HG03066 (cell line): ENCODE results near the gene TOB1.

Source experiments
- ATAC-seq: cut with Tn5 transposase; IDR thresholded peaks from one replicate; pipeline ENCODE4 v1.9.1; 2021; ENCODE audit warnings: low read depth; ENCODE audit not compliant: unreplicated experiment

Gene TOB1

GRCh38 chr17:50866261-50866949, at the start of gene TOB1:
TSS of gene TOB1 (minus strand) at chr17:50866354. CDS start at chr17:50864017, 2,337 bp downstream.
- peak; percentile 69 for ATAC-seq

GRCh38 chr17:50914505-50915063, 48.4 kb upstream of the TOB1 start:
- no peak for ATAC-seq

- ATAC-seq = no peak
These were observed 47.0 kb upstream of the TOB1 start for GRCh38 chr17:50913120-50913519.

GRCh38 chr17:50911890-50912289, 45.7 kb upstream of the TOB1 start:
- no peak for ATAC-seq

GRCh38 chr17:50911450-50911849, 45.3 kb upstream of the TOB1 start:
- ATAC-seq = no peak

- ATAC-seq = no peak
These were observed 43.8 kb upstream of the TOB1 start for GRCh38 chr17:50909765-50910605.

GRCh38 chr17:50908860-50909764, 43.0 kb upstream of the TOB1 start:
- ATAC-seq = no peak

- ATAC-seq = no peak
These were observed 42.1 kb upstream of the TOB1 start for GRCh38 chr17:50908140-50908859.

GRCh38 chr17:50906443-50906842, 40.3 kb upstream of the TOB1 start:
- no peak for ATAC-seq

GRCh38 chr17:50905460-50905803, 39.3 kb upstream of the TOB1 start:
- no peak for ATAC-seq

- ATAC-seq = no peak
These were observed 38.6 kb upstream of the TOB1 start for GRCh38 chr17:50904518-50905459.

- ATAC-seq = no peak
These were observed 37.7 kb upstream of the TOB1 start for GRCh38 chr17:50903604-50904517.

- no peak for ATAC-seq
These were observed 36.5 kb upstream of the TOB1 start for GRCh38 chr17:50902372-50903353.

- no peak for ATAC-seq
These were observed 34.3 kb upstream of the TOB1 start for GRCh38 chr17:50900383-50900892.

- ATAC-seq = no peak
These were observed 33.6 kb upstream of the TOB1 start for GRCh38 chr17:50899559-50900319.

- no peak for ATAC-seq
These were observed 32.9 kb upstream of the TOB1 start for GRCh38 chr17:50899005-50899460.
